ENCODE measurements around the gene RELL2. TPM values are rescaled to one million over a fixed set of nuclear protein-coding genes. Genes with fewer than 3 reads are reported as not detected.

The RELL2 gene
- total RNA-seq, 1 donor from 2014 or later, result 12.9 TPM

DNA sequence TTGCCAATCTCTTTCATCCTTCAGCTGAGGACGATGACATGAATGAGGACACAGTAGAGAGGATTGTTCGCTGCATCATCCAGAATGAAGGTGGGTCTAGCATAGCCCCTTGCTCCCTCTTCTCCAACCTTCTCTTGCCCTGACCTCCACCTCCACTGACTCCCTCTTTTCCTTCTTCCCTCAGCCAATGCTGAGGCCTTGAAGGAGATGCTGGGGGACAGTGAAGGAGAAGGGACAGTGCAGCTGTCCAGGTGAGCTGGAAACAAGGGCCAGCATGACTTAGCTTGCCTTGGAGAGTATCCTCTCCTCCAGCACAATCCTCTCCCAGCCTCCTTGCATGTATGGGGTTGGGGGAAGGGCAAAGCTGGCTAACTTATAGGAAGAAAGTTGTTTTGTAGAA, 2.0 kb downstream of the RELL2 start:
- Histone ChIP-seq H3K79me2 (ENCODE audit: insufficient read depth, low read length) (peaks cover 29% of the 10 kb centered on the region), H3K27ac (ENCODE audit: low read depth, low read length) (no peak overlapping the region), H3K4me1 (ENCODE audit: insufficient read depth, low read length) (peaks cover 20% of the 10 kb centered on the region), H3K9me3 (ENCODE audit: insufficient read depth, low read depth, low read length) (no peaks in the 10 kb centered on the region), H2AFZ (ENCODE audit: low read depth, low read length) (no peak overlapping the region), H3K4me2 (ENCODE audit: low read length) (no peak overlapping the region), H3K9ac (ENCODE audit: low read length) (no peak overlapping the region), H4K20me1 (ENCODE audit: insufficient read depth, low read length) (peaks cover 59% of the 10 kb centered on the region), H3K4me3 (ENCODE audit: insufficient read depth, low read depth, low read length) (no peak overlapping the region), H3K36me3 (ENCODE audit: insufficient read depth, low read length) (no peaks in the 10 kb centered on the region), H3K27me3 (ENCODE audit: insufficient read depth, low read length) (no peaks in the 10 kb centered on the region)
- Mint-ChIP-seq H3K4me3 (ENCODE audit: unreplicated experiment) (peak overlapping the region; percentile 87), H3K4me1 (ENCODE audit: low read depth, unreplicated experiment) (peaks cover 22% of the 10 kb centered on the region), H3K27me3 (ENCODE audit: low read depth, unreplicated experiment) (no peaks in the 10 kb centered on the region), H3K9me3 (ENCODE audit: unreplicated experiment) (no peaks in the 10 kb centered on the region), H3K27ac (ENCODE audit: unreplicated experiment) (no peak overlapping the region), H3K36me3 (ENCODE audit: low read depth, unreplicated experiment) (peaks cover 12% of the 10 kb centered on the region)
- FAIRE-seq (no peak), DNase-seq (ENCODE audit: low read depth) (no peak)
- TF ChIP-seq CTCF (IDR thresholded peaks at IDR 0.05; ENCODE audit: insufficient read depth, low read depth, low read length) (no peak), EZH2 (IDR thresholded peaks at IDR 0.05; ENCODE audit: insufficient read depth, low read length) (no peak)

GRCh38 chr5:141639357-141640050, 2.7 kb downstream of the RELL2 start:
- Histone ChIP-seq H3K27me3 (ENCODE audit: insufficient read depth, low read length) (no peaks in the 10 kb centered on the region), H2AFZ (ENCODE audit: low read depth, low read length) (no peak overlapping the region), H3K36me3 (ENCODE audit: insufficient read depth, low read length) (no peaks in the 10 kb centered on the region), H3K9ac (ENCODE audit: low read length) (no peak overlapping the region), H3K9me3 (ENCODE audit: insufficient read depth, low read depth, low read length) (no peaks in the 10 kb centered on the region), H3K4me2 (ENCODE audit: low read length) (no peak overlapping the region), H4K20me1 (ENCODE audit: insufficient read depth, low read length) (peaks cover 52% of the 10 kb centered on the region), H3K4me3 (ENCODE audit: insufficient read depth, low read depth, low read length) (no peak overlapping the region), H3K27ac (ENCODE audit: low read depth, low read length) (no peak overlapping the region), H3K4me1 (ENCODE audit: insufficient read depth, low read length) (peaks cover 20% of the 10 kb centered on the region), H3K79me2 (ENCODE audit: insufficient read depth, low read length) (peaks cover 21% of the 10 kb centered on the region)
- H3K9me3 Mint-ChIP-seq (ENCODE audit: unreplicated experiment), result no peaks in the 10 kb centered on the region
- H3K4me1 Mint-ChIP-seq (ENCODE audit: low read depth, unreplicated experiment), result peaks cover 17% of the 10 kb centered on the region
- no peak for TF ChIP-seq EZH2 (IDR thresholded peaks at IDR 0.05; ENCODE audit: insufficient read depth, low read length)
- no peak for TF ChIP-seq CTCF (IDR thresholded peaks at IDR 0.05; ENCODE audit: insufficient read depth, low read depth, low read length)
- no peak overlapping the region for H3K4me3 Mint-ChIP-seq (ENCODE audit: unreplicated experiment)
- H3K27me3 Mint-ChIP-seq (ENCODE audit: low read depth, unreplicated experiment), result no peaks in the 10 kb centered on the region
- no peak overlapping the region for H3K27ac Mint-ChIP-seq (ENCODE audit: unreplicated experiment)
- FAIRE-seq (no peak), DNase-seq (ENCODE audit: low read depth) (no peak)
- peaks cover 15% of the 10 kb centered on the region for H3K36me3 Mint-ChIP-seq (ENCODE audit: low read depth, unreplicated experiment)

DNA sequence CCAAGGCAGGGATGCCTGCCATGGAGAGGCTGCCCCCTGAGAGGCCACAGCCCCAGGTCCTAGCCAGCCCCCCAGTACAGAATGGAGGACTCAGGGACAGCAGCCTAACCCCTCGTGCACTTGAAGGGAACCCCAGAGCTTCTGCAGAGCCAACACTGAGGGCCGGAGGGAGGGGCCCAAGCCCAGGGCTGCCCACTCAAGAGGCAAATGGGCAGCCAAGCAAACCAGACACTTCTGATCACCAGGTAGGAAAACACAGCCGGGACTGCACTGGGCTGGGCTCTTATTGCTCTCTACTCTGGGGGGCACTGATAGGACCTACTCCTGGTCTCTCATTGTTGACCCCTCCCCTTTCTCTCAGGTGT, 3.2 kb downstream of the RELL2 start:
- peaks cover 16% of the 10 kb centered on the region for H3K4me1 Mint-ChIP-seq (ENCODE audit: low read depth, unreplicated experiment)
- Histone ChIP-seq H3K36me3 (ENCODE audit: insufficient read depth, low read length) (no peaks in the 10 kb centered on the region), H2AFZ (ENCODE audit: low read depth, low read length) (no peak overlapping the region), H3K4me2 (ENCODE audit: low read length) (no peak overlapping the region), H3K9ac (ENCODE audit: low read length) (no peak overlapping the region), H3K79me2 (ENCODE audit: insufficient read depth, low read length) (peaks cover 16% of the 10 kb centered on the region), H3K4me1 (ENCODE audit: insufficient read depth, low read length) (peaks cover 18% of the 10 kb centered on the region), H4K20me1 (ENCODE audit: insufficient read depth, low read length) (peaks cover 46% of the 10 kb centered on the region), H3K27me3 (ENCODE audit: insufficient read depth, low read length) (no peaks in the 10 kb centered on the region), H3K4me3 (ENCODE audit: insufficient read depth, low read depth, low read length) (no peak overlapping the region), H3K9me3 (ENCODE audit: insufficient read depth, low read depth, low read length) (no peaks in the 10 kb centered on the region), H3K27ac (ENCODE audit: low read depth, low read length) (no peak overlapping the region)
- H3K4me3 Mint-ChIP-seq (ENCODE audit: unreplicated experiment), result no peak overlapping the region
- no peak for TF ChIP-seq CTCF (IDR thresholded peaks at IDR 0.05; ENCODE audit: insufficient read depth, low read depth, low read length)
- no peak for TF ChIP-seq EZH2 (IDR thresholded peaks at IDR 0.05; ENCODE audit: insufficient read depth, low read length)
- H3K27me3 Mint-ChIP-seq (ENCODE audit: low read depth, unreplicated experiment), result no peaks in the 10 kb centered on the region
- H3K27ac Mint-ChIP-seq (ENCODE audit: unreplicated experiment), result no peak overlapping the region
- H3K36me3 Mint-ChIP-seq (ENCODE audit: low read depth, unreplicated experiment), result peaks cover 20% of the 10 kb centered on the region
- H3K9me3 Mint-ChIP-seq (ENCODE audit: unreplicated experiment), result no peaks in the 10 kb centered on the region
- no peak for FAIRE-seq
- DNase-seq (ENCODE audit: low read depth), result no peak
